ENCODE results near the gene PPP2R3A.
"Not testable (repeated sequence)": the region's sequence is repeated elsewhere in the genome, so short reads cannot be mapped to it uniquely, and the experiment has no call there.

Gene PPP2R3A

DNA sequence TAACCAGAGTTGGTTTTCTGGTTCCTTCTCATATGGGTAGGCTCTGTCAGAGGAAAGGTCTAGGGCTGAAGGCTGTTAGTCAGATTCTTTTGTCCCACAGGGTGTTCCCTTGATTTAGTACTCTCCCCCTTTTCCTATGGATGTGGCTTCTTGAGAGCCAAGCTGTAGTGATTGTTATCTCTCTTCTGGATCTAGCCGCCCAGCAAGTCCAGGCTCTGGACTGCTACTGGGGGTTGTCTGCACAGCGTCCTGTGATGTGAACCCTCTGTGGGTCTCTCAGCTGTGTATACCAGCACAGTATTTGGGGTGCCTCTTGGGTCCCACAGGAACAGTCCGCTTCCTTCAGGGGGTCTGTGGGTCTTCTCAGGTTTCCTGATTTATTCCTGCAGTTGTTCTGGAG lies 70.8 kb downstream of the PPP2R3A start:
- DNase-seq (ENCODE audit: low read depth) = no peak

GRCh38 chr3:136038668-136039067 lies 73.1 kb downstream of the PPP2R3A start:
- no peak for DNase-seq (ENCODE audit: low read depth)

GRCh38 chr3:136042608-136043221 lies 77.2 kb downstream of the PPP2R3A start:
- DNase-seq (ENCODE audit: low read depth) = peak; percentile 82

GRCh38 chr3:136044980-136045745 lies 79.6 kb downstream of the PPP2R3A start:
- no peak for DNase-seq (ENCODE audit: low read depth)

DNA sequence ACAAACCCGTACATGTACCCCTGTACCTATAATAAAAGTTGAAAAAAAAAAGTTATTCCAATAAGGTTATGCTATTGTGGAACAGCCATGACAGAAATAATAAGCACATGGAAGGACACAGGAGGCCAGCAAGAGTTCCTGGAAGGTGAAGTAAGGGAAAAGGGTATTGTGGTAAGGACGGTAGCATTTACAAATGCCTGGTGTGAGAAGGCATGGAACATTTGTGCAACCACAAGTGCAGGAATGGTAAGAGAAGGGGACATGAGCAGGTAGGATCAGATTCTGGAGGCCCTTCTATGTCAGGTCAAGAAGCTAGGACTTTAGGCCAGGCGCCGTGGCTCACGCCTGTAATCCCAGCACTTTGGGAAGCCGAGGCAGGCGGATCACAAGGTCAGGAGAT lies 82.5 kb downstream of the PPP2R3A start:
- DNase-seq (ENCODE audit: low read depth) = no peak

- DNase-seq (ENCODE audit: low read depth) = no peak
These were observed 84.7 kb downstream of the PPP2R3A start for GRCh38 chr3:136050250-136050649.

GRCh38 chr3:136055491-136055890 lies 90.0 kb downstream of the PPP2R3A start:
- no peak for DNase-seq (ENCODE audit: low read depth)

DNA sequence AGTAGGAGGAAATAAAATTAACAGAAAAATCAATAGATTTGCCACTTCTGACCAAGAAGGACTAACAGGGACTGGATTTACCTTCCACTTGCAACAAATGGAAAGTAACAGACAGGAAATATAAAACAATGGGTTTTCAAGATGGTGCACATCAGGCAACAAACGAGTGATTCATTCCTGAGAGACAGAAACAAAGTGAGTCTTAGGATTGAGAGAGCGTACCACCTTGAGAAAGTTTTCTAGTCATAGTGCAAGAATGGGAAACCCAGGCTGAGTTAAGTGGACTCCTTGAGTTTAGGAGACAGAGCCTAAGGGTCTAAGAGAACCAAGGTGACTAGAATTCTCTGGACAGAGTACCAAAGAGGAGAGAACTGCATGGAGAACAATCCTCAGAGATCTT lies 101.7 kb downstream of the PPP2R3A start:
- peak; percentile 19 for DNase-seq (ENCODE audit: low read depth)

DNA sequence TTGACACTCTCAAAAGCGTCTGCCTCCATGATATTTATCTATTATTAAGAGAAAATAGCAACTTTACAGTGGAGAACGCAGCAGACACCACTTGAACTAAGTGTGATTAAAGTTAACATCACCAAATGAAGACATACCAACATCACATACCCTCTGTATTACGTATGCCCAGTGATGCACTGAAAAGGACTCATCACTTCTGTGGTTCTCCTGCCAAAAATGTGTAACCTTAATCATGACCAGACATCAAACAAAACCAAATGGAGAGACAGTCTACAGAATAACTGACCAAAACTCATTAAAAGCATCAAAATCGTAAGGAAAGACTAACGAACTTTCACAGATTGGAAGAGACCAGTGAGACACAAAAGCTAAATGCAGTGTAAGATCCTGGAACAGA lies 103.2 kb downstream of the PPP2R3A start:
- peak; percentile 88 for DNase-seq (ENCODE audit: low read depth)

DNA sequence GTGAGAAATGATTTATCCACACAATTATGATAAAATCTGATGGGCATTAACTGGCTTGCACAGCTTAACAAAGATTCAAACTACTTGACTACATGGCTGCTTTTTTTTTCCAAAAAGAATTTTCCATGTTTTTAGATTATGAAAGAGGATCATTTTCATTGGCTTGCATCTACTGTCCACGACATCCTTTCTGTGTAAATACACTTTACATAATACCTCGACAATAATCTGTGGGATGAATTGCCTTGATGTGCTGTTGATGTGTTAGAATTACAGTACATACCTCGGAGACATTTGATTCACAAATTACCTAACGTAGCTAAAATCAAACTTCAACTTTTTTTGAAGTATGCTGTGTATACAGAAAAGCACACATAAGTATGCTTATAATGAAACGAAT lies 104.4 kb downstream of the PPP2R3A start:
- DNase-seq (ENCODE audit: low read depth) = peak; percentile 56

GRCh38 chr3:136070334-136070733 lies 104.8 kb downstream of the PPP2R3A start:
- peak; percentile 98 for DNase-seq (ENCODE audit: low read depth)

- DNase-seq (ENCODE audit: low read depth) = peak; percentile 77
These were observed 105.7 kb downstream of the PPP2R3A start for GRCh38 chr3:136070953-136071949.

DNA sequence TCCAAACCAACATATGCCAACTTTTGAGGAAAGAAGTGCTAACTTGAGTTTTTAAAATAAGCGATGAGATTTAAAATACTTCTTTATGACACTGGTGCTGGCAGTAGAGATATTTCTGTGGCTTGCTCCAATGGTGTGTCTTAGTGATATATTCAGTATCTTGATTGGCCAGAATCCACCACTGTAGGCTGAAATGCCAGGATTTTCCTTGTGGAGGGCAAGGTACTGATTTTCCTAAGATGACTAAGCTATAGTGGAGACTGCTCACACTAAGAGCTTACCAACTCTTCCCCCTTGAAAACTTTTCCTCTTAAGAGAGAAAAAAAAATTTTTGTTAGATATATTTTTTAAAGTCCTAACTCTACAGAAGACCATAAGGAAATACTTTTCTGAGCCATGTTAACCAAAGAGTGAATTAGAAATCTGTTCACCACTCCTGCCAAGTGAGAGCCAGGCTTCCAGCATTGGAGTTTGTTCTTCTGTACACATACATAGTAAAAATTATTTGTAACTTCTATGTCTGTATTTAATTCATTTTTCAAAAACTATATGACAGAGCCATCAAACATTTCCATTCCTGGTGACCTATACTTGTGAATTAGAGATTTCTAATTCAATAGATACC lies 109.1 kb downstream of the PPP2R3A start:
- DNase-seq (ENCODE audit: low read depth) = peak; percentile 66

- DNase-seq (ENCODE audit: low read depth) = peak; percentile 78
These were observed 109.8 kb downstream of the PPP2R3A start for GRCh38 chr3:136075218-136075808.

- no peak for DNase-seq (ENCODE audit: low read depth)
These were observed 110.3 kb downstream of the PPP2R3A start for GRCh38 chr3:136075811-136076210.

GRCh38 chr3:136078421-136079364 lies 113.2 kb downstream of the PPP2R3A start:
- peak; percentile 61 for DNase-seq (ENCODE audit: low read depth)

- DNase-seq (ENCODE audit: low read depth) = not testable (repeated sequence)
These were observed 118.3 kb downstream of the PPP2R3A start for GRCh38 chr3:136083641-136084382.

- DNase-seq (ENCODE audit: low read depth) = peak; percentile 12
These were observed 119.5 kb downstream of the PPP2R3A start for GRCh38 chr3:136085067-136085466.

- no peak for DNase-seq (ENCODE audit: low read depth)
These were observed 128.2 kb downstream of the PPP2R3A start for GRCh38 chr3:136093771-136094170.

DNA sequence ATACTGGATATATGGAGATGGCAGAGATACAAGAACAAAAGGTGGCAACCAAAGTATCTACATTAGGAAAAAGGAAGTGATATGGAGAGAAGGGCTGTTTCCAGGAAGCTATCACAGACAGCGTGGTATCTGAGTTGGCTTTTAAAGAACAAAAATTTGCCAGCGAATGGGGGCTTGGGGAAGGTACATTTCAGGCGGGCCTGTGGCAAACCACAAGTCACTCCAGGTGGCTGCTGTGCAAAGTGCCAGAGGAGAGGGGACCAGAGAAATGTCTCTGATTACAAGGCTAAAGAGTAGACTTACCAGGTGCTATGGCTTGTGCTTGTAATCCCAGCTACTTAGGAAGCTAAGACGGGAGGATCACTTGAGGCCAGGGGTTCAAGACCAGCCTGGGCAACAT lies 139.5 kb downstream of the PPP2R3A start:
- no peak for DNase-seq (ENCODE audit: low read depth)

All from ELR (cell line).